Cerebellar nuclear complex (tissue), 1 donor: ENCODE results near the gene SMCHD1.
"Not testable (repeated sequence)": the region's sequence is repeated elsewhere in the genome, so short reads cannot be mapped to it uniquely, and the experiment has no call there.

Experiments used
- DNase-seq, 2 experiments: peaks; one replicate each; lab custom pipeline; 2025; lab: John Stamatoyannopoulos, UW

Gene SMCHD1

DNA sequence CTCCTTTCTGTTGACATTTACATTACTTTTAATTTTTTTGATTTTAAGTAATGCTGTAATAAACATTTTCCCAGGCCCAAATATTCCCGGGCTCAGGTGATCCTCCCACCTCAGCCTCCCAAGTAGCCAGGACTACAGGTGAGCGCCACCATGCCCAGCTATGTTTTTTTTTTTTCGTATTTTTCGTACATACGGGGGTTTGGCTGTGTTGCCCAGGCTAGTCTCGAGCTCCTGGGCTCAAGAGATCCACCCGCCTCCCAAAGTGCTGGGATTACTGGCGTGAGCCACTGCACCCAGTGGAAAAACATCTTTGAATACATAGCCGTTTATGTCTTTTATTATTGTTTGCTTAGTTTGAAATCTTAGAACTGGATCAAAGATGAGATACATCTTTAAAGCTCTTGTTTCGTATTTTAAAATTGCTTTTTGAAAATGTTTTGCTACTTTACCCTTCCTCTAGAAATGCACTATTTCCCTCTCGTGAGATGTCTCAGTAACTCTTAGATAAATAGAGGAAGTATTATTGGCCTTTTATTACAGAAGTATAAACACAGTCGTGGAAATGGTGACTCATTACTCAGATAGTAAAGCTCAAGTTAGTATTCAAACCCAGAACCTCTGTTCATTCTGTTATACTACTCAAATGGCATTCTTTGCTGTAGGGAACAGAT, 2.4 kb downstream of the SMCHD1 start:
- no peak for DNase-seq

DNA sequence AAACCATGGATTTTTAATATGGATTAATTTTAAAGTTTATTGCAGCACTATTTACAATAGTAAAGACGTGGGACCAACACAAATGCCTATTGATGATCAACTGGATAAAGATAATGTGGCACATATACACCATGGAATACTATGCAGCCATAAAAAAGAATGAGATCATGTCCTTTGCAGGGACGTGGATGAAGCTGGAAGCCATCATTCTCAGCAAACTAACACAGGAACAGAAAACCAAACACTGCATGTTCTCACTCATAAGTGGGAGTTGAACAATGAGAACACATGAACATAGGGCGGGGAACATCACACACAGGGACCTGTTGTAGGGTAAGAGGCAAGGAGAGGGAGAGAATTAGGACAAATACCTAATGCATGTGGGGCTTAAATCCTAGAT, 5.3 kb downstream of the SMCHD1 start:
- DNase-seq: not testable (repeated sequence)

DNA sequence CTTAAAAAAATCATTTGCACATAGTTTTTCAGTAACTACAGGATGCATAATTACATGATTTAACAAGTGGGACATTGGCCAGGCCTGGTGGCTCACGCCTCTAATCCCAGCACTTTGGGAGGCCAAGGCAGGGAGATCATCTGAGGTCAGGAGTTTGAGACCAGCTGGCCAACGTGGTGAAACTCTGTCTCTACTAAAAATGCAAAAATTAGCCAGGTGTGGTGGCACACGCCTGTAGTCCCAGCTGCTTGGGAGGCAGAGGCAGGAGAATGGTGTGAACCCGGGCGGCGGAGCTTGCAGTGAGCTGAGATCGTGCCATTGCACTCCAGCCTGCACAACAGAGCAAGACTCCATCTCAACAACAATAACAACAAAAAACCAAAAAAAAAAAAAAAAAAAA, 6.8 kb downstream of the SMCHD1 start:
- not testable (repeated sequence) for DNase-seq

DNA sequence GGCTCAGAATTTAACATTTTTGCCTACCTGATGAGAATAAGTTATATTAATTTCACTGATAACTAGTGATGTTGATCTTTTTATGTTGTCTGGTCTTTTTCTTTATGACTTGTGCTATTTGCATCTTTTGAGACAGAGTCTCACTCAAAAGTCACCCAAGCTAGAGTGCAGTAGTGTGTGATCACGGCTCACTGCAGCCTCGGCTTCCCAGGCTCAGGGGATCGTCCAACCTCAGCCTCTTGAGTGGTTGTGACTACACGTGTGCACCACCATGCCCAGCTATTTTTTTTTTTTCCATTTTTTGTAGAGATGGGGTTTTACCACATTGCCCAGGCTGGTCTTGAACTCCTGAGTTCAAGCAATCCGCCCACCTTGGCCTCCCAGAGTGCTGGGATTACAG, 7.5 kb downstream of the SMCHD1 start:
- DNase-seq: no peak

DNA sequence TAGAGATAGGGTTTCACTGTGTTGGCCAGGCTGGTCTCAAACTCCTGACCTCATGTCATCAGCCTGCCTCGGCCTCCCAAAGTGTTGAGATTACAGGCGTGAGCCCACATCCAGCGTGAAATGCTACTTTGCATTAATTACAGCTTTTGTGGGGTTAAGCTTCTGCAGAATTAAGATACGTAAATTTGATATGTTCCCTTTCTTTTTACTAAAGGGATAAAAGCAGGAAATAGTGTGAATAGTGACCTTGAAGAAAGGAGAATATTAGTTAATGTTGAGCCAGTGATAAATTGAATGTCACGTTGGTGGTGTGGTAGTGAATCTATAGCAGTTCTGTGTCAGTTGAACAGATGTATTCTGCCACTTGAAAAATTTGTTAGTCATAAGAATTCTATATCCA, 16.9 kb downstream of the SMCHD1 start:
- DNase-seq: no peak

DNA sequence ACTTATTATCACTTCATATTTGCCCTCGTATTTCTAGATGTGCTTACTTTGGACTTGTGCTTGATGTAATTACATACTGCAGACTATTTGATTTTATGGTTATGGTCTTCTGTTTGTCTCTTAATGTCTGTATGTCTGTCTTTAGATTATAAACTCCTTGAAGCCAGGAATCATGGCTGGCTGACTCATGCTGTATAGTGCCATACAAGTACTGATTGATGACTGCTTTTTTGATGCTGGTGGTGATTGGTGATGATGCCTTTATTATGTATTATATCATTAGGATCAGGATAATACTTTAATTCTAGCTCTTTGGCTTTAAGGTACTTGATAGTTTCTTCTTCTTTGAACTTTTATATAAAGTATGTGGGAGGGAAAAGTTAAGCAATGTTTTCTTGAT, 17.3 kb downstream of the SMCHD1 start:
- DNase-seq: no peak

DNA sequence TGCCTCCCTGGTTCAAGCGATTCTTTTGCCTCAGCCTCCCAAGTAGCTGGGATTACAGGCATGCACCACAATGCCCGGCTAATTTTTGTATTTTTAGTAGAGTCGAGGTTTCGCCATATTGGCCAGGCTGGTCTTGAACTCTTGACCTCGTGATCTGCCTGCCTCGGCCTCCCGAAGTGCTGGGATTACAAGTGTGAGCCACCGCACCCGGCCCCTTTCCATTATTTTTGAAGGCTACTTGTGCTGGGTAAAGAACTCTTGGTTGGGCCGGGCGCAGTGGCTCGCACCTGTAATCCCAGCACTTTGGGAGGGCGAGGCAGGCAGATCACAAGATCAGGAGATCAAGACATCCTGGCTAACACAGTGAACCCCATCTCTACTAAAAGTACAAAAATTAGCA, 23.4 kb downstream of the SMCHD1 start:
- DNase-seq: not testable (repeated sequence)

DNA sequence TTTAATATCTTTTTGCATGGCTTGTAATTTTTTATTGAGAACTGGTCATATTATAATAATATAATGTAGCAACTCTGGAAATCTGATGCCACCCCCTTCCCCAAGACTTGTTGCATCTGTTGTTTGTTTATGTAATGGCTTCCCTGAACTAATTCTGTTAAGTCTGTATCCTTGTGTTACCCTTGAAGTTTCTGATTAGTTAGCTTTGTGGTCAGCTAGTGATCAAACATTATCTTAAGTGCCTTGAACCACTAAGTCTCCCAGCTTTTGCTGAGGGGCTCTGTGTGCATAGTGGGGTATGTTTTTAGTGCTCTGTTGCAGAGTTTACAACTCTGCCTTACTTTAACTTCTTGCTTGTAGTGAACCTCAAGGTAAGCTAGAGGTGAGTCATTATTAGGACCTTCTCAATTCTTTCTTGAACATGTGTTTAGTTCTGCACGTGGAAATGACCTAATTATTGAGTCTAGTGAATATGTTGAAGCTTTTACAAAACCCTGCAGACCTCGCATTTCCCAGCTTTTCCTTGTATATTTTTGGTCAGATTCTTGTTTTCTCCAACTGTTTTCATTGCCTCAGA, 24.8 kb downstream of the SMCHD1 start:
- no peak for DNase-seq

DNA sequence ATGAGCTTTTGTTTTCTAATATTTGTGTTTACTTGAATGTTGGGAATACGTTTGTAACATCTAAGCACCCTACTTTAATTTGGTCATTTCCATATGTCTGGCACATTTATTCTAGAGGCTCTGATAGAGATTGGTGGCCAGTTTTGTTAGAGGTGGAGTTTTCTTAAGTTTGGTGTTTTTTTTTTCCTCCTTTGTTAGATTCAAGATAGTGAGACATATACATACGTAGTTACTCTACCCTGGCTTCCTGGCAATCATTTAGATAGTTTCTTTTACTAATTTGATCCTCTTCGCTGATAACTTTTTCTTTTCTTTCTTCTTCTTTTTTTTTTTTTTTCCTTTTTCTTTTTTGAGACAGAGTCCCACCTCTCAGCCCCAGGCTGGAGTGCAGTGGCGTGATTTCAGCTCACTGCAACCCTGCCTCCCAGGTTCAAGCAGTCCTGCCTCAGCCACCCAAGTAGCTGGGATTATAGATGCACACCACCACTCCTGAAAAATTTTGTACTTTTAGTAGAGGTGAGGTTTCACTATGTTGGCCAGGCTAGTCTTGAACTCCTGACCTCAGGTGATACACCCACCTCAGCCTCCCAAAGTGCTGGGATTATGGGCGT, 26.6 kb downstream of the SMCHD1 start:
- DNase-seq: no peak

DNA sequence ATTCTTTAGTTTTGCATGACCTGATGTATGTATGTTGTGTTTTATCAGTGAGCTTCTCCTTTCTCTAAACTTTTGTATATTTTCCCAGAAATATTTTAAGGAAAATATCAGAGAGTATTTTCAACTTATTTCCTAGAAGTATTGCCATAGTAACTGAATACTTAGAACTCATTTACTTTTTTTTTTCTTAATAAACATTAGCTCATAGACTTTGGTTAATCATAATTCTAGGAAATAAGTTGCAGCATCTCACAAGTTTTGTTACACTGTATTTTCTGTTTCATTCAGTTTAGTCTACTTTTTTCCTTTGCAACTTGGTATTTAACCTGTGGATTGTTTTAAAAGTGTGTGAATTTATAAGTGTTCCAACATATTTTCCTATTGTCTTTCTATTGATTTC, 27.5 kb downstream of the SMCHD1 start:
- DNase-seq: no peak

DNA sequence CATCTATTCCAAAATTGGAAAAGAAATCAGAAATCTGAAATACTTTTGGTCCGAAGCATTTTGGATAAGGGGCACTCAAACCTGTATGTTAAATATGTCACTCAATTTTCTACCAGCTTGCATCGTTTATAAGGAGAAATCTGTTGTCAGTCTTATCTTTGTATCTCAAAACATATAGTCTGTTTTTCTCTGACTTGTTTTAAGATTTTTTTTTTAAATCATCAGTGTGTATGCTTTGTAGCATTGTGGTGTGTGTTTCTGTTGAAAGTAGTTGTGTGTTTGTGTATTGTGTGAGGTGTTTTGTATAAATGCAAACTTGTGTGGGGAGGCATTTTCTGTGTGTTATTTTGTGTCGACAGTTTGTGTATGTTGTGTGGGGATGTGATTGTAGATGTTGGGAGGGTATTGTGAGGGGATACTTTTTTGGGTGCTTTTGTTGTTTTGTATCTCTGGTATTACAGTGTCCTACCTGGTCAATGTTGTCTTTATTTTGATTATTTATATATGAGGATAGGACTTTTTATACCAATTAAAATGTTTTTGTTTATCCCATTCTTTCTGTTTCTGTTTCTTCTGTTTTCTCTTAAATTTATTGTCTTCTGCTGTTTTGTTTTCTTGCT, 30.9 kb downstream of the SMCHD1 start:
- no peak for DNase-seq

DNA sequence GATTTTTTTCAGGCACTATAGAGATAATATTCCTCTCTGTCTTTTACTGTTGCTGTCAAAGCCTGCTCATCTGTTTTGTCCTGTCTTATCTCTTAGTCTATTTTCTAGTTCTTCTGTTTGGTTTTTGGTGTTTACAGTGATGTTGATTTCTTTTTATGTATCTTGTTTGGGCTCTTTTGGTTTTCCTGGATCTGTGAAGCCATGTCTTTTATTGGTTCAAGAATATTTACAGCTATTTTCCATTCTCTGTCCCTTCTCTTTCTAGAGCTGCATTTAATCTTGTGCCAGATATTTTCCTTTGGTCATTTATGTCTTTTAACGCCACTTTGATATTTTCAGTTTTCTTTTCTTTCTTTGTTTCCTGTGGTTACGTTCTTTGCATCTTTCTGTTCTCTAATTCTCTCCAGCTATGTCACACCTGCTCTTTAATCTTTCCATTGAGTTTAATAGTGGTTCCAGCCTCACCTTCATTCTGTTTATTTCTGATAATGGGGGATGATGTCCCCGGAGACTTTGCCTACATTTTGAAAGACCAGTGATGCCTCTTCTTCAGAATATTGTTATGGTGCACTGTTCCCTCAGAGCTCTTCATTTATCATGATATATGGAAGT, 32.0 kb downstream of the SMCHD1 start:
- no peak for DNase-seq

DNA sequence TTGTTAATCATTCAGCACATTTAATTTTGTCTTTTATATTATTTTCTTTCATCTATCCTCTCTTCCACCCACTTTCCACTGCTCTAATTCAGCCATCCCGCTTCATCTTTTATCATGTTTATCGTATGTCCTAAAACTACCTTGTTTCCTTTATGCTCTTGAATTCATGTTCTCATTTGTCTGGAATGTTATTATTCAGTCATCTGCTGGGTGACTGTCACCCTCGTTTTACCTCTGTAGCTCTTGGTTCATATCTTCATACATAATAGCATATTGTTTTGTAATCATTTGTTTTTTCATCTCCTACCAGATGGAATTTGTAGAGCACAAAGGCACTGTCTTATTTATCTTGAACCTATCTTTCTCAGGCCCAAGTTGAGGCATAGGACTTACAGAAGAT, 37.0 kb downstream of the SMCHD1 start:
- no peak for DNase-seq

DNA sequence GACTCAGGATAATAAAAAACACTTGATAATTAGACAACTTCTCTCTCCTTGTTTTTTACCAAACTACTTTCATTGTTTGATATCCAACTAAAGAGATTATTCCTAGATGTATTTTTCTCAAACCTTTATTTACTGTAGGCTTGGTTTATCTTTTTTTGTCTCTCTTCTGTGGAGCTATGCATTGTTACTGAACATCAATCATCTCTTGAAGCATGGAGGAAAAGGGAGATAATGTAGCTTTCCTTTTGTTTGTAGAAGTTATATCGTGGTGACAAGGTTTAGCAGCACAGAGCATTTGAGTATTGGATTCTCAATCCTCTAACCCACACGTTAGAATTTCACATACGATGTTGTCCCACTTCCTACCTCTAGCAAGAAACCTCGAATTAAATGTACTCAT, 41.7 kb downstream of the SMCHD1 start:
- DNase-seq: no peak

DNA sequence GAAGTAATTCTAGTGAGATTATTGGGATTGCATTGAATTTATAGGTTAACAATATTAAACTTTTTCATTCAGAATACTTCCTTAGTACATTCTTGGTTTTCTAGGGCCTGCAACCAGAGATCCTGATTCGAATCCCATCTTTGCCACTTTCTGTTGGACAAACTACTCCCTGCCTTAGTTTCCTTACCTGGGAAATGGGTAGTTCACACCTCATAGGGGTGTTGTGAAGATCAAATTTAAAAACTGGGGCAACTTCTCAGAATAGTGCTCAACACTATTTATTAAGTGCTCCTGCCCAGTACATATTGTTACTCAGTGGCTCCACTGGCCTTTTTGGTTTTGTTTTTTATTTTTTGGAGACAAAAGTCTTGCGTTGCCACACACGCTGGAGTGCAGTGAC, 43.5 kb downstream of the SMCHD1 start:
- DNase-seq: no peak

DNA sequence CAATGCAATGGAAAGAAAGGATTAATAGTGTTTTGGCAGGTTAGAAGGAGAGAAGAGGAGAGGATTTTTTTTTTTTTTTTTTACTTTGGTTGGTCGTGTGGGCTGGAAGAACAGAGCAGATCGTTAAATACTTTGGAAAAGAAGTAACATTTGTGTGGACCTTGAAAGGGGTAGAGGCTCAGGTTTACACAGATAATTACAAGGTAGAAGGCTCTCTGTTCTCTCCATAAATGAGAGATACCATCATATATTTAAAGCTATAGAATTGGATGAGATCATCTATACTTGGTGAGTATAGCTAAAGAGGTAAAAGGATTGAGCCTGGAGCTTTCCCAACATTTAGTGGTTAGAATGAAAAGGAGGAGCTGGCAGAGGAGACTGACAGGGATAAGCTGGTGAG, 49.0 kb downstream of the SMCHD1 start:
- no peak for DNase-seq

DNA sequence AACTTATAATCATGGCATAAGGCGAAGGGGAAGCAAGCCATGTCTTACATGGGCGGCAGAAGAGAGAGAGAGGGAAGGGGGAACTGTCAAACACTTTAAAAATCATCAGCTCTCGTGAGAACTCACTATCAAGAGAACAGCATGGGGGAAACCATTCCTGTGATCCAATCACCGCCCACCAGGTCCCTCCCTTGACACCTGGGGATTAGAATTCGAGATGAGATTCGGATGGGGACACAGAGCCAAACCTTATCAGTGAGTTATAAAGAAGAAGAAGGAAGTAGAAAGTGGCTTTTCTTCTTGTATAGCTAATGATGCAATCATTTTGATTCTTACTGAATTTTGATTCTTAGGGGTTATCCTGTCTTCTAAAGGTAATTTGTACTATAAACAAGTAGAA, 51.4 kb downstream of the SMCHD1 start:
- DNase-seq: no peak

DNA sequence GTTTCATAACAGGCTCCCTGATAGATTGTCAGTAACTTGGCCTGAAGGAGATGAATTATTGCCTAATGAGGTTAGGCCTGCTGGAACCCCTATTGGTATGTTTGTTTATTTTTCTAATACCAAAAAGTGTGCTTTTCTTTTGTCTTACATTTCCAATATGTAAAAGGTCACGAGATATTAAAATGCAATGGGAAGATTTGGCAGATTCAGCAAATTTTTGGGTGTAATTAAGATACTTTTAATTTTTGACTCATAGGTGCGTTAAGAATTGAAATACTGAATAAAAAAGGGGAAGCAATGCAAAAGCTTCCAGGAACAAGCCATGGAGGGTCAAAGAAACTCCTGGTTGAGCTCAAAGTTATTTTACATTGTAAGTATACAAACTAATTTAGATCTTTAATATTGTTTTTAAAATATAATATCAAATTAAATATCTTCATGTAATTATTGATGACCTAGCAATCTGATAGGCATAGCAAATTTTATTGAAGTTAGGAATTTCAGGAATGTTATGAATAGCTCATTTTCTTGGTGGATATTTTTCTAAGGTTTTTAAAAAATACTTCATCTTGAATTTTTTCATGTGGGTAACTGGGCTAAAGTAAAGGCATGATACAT, 52.1 kb downstream of the SMCHD1 start:
- DNase-seq: no peak

DNA sequence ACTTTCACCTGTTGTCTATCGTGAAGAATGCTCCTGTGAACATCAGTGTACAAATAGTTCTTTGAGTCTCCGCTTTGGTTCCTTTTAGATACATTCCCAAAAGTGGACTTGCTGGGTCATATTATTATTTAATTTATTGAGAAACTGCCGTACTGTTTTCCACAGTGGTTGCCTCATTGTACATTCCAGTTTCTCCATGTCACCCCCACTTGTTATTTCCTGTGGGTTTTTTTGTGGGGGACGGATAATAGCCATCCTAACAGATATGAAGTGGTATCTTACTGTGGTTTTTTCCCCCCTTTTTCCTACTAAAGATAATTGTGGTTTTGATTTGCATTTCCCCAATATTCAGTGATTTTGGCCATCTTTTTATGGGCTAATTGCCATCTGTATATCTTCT, 53.8 kb downstream of the SMCHD1 start:
- no peak for DNase-seq

DNA sequence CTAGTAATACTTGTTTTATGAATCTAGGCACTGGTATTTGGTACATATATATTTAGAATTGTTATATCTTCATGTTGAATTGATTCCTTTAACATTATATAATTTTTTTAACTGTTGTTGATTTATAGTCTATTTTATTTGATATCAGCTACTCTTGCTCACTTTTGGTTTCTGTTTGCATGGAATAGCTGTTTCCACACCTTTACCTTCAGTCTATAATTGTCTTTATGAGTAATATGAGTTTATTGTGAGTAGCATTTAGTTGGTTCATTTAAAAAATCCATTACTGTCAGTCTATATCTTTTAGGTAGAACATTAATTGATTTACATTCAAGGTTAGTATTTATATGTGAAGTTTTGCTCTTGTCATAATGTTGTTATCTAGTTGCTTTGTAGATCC, 58.6 kb downstream of the SMCHD1 start:
- DNase-seq: no peak

DNA sequence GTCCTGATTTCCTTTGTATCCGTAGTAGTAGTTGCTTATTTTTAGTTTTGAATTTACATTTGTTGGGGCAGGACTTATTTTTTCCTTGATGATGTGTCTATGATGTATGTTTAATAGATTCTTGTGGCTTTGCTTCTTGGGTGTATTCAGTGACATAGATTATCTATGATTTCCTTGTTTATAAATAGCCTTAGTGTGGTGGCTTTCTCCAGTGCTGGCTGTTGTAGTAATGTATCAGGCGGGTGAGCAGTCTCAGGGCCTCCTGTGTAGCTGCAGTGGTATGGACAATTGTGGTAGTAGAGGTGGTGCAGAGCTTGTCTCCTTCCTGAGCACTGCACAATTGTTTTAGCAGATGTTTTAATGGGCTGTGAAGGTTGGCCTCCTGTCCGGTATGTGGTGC, 60.5 kb downstream of the SMCHD1 start:
- DNase-seq: no peak
